GM18498 (cell line): ENCODE data around the gene CDK17.
A peak's percentile ranks its signal among the peaks of the same experiment; 100 is the strongest.
"Not testable (repeated sequence)": the region's sequence is repeated elsewhere in the genome, so short reads cannot be mapped to it uniquely, and the experiment has no call there.

Experiments
- ATAC-seq: cut with Tn5 transposase; IDR thresholded peaks from one replicate; pipeline ENCODE4 v1.9.1; 2021; ENCODE audit warnings: mild to moderate bottlenecking, moderate library complexity; ENCODE audit not compliant: unreplicated experiment

The CDK17 gene

DNA sequence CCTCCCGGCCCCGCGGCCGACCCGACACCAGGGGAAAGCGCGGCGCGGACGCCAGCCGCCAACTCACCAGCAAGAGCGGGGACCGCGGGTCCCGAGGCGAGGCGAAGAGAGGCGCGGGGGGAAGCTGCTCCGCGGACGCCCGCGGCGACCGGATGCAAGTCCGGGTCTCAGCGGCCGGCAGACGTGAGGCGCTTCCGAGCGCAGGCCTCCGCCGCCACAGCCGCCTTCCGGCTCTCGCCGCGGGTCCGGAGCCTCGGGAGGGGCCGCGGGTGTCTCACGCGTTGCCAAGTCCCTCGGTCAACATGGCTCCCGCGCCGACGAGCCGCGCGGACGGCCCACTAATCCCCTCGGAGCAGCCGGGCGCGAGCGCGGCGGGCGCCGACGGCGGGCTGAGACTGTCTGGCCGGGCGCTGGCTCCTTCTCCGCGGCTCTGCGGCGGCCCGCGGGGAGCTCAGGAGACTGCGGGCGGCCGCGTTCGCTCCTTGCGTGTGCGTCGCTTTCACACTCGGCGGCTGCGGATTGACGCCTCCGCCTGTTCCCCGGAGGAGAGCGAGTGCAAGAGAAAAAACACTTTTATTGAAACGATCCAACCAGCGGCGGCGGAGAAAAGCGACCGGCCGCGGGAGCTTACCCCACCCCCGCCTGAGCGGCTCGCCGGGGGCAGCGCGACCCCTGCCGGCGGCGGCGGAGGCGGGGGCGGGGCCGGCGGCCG lies at the start of gene CDK17:
CDK17 (minus strand) TSS at position 521 of the 712 bp plus-strand sequence. CDS start 65,603 bp downstream, outside the sequence.
- peak; percentile 67 for ATAC-seq

GRCh38 chr12:96448300-96448699 lies 48.1 kb upstream of the CDK17 start:
- ATAC-seq = no peak

DNA sequence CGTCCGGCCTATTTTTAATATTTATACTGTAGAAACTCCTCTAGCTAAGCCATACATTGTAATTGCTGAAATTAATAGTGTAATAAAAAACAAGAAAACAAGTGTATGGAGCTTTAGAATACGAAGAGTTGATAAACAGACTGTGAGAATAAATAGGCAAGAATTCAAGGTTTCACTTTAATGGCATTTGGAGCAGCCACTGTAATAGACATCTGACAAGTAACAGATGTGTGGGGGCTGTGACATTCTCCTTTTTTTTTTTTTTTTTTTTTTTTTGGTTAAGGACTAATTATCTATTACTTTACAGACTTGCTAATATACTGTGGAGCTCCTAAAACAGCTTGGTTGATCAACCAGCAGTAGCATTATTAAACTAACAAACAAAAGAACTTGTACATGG lies 47.0 kb upstream of the CDK17 start:
- no peak for ATAC-seq

DNA sequence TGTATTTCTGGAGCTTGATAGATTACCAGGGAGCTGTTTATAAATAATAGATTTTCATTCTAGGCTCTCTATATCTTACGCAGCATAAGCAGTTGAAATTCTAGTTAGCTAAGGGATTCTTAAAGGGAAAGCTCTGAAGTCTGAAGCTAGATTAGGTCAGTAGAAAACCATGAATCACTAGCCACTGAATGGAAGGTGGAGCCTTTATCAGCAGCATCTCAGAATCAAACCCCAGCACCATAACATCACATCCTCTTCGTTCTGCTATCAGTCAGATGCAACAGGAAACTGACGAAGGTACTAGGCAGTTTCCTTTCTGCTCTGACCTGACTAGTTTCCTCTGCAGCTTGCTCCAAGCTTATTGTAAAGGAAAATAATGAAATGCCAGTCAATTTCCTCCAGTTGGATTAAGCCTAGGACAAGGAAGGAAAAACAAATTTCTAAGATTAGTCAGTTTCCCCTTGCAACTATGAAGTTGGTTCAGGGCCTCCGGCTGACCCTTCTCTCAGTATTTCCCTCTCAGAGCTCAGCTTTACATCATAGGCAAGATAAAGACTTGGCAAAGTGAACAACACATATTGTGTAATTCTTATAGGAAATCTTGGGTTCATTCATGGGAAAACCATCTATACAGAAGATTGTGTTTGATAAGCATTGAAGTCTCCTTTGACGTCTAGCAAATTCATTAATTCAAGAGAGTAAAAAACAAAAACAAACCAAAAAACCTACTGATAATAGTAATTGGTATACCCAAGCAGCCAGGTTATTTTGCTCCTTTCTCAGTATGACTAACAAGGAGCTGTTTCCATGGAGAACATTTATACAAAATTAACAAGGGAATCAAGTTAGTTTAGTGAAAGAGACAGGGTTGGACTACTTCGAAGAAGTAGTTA lies 45.7 kb upstream of the CDK17 start:
- ATAC-seq = peak; percentile 100

DNA sequence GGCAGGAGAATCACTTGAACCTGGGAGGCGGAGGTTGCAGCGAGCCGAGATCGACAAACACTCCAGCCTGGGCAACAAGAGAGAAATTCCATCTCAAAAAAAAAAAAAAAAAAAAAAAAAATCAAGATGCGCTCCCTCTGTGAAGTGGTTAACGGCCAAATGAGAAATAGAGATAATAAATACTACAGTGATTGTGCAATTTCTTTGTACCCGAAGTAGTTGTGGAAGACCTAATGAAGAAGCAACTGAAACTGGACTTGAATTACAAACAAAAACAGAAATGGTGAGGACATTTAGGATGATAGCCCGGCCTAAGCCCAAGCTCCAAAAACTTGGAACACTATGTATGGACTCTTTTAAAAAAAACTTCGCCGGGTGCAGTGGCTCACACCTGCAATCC lies 44.2 kb upstream of the CDK17 start:
- ATAC-seq = no peak

DNA sequence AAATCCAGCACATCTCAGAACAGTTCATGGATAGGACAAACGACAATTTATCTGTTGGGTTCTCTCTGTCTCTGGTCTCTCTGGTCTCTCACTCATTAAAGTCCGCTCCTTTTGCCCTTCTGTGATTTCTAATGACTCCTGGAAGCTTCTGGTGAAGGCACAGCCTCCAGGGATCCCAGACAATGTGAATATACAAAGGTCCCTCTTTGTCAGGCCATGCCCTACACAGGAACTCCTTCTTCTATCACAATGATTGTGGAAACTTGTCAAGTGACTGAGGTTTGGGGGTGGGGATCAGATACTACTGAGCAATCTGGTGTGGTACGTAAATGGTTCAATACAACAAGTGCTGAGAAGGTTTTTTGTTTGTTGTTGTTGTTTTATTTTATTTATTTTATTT lies 42.7 kb upstream of the CDK17 start:
- no peak for ATAC-seq

DNA sequence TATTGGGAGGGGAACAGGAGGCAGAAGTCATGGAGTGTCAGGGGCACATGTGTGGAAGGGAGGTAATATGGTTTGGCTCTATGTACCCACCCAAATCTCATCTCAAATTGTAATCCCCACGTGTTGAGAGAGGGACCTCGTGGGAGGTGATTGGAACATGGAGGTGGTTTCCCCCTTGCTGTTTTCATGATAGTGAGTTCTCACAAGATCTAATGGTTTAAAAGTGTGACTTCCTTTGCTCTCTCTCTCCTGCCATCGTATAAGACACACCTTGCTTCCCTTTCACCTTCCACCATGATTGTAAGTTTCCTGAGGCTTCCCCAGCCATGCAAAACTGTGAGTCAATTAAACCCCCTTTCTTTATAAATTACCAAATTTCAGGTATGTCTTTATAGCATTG lies 41.6 kb upstream of the CDK17 start:
- ATAC-seq = no peak

DNA sequence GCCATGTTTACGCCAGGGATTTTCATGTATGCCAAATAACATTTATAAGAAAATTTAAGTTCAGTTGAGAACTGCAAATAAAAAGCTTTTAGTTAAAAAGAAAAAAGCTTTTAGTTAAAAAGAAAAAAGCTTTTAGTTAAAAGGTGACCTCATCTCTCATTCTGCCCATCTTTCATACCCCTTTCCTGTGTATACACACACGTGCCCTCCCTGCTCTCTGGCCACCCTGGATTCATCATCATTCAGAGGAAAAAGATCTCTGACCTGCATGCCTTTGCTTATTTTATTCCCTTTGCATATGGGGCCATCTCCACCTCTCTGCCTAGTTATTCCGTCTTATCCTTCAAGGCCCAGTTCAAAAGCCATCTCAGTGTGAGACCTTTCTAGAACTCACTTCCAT lies 38.1 kb upstream of the CDK17 start:
- ATAC-seq = no peak

DNA sequence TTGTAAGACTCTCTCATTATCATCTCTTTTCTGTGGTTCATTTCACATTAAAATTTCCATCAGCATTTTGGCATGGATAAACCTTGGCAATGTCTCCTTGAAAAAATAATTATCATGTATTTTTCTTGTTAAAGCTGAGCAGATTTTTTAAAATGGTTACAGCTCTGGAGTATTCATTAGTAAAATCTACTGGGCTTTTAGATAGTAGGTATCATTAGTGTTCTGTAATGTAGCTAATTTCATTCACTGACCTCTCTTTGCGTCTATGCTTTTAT lies 36.9 kb upstream of the CDK17 start:
- no peak for ATAC-seq

DNA sequence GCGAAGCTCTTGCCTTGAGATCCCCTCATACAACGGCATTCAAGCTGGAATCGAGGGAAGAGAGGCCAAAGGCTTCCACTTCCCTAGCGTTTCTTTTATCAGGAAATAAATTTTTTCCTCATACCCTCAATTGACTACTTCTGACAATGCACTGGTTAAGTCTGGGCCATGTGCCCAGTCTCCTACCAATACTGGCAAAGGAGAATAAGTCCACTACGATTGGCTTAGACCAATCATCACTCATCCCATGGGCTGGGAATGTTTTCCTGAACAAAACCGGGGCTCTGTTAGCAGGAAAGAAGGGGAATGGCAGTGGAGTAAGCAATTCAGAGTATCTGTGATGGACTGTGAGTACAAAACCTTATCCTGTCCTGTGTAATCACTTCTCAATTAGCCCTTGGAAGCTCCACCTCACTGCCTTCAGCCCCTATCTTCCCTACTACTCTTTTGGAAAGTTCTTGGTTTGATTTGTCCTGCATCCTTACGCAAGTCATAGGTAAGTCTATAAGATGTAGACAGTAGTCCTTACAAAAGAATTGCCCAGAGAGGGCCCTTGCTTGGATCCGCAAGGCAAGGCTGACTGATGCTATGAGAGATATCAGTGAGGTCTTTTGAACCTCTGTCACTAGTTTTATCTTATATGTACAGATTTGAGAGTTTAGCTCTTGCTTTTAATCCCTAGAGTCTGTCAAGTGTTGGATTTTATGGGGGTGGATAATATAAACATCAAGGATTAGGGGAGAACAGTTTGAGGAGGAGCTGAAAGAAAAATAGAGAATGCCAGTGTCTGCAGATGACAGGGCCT lies 36.3 kb upstream of the CDK17 start:
- no peak for ATAC-seq

DNA sequence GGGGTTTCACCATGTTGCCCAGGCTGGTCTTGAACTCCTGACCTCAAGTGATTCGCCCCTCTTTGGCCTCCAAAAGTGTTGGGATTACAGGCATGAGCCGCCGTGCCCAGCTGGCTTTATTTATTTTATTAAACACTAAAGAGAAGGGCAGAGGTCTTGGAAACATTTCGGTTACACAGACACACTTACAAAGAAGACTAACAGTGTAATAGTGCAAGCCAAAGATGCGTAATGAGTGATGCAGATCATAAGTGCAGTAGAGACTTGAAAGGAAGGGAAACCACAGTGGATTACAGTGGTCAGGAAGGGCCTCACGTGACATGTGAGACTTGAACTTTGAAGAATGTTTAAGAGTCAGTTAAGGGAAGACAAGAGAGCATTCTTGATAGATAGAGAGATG lies 33.9 kb upstream of the CDK17 start:
- peak; percentile 89 for ATAC-seq

GRCh38 chr12:96432496-96433321 lies 32.5 kb upstream of the CDK17 start:
- ATAC-seq = not testable (repeated sequence)

GRCh38 chr12:96431067-96431466 lies 30.8 kb upstream of the CDK17 start:
- ATAC-seq = no peak

DNA sequence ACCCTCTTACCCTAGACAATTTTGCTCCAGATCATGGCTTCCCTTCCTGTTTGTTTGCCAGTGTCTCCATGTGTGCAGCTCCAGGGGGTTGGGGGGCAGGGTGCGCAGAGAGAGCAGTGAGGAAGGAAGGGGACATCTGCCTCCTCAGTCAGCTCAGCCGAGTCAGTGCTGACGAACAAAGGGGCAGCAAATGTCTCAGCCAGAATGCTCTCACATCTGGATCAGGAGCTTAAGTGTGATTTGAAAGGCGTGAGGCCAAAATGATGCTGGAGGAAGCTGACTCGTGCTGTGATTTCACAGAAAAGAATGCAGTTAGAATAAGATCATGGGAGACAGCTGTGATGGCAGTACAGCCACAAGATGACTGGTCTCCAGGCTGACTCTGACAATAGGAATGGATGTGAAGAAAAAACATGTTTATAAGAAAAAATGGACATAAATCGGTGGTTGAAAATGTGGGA lies 27.1 kb upstream of the CDK17 start:
- no peak for ATAC-seq

DNA sequence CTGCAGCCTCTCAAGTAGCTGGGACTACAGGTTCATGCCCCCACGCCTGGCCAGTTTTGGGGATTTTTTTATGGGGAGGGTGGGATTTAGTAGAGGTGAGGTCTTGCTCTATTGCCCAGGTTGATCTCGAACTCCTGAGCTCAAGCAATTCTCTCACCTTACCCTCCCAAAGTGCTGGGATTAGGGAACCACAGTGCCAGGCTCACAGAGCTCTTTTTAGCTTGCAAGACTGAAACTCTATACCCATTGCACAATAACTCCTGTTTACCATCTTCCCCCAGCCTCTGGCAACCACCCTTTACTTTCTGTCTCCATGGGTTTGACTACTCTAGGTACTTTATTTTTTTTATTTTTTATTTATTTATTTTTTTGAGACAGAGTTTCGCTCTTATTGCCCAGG lies 25.7 kb upstream of the CDK17 start:
- no peak for ATAC-seq

GRCh38 chr12:96425321-96425720 lies 25.1 kb upstream of the CDK17 start:
- ATAC-seq = peak; percentile 86

GRCh38 chr12:96424601-96425000 lies 24.4 kb upstream of the CDK17 start:
- ATAC-seq = no peak

GRCh38 chr12:96422192-96422591 lies 22.0 kb upstream of the CDK17 start:
- ATAC-seq = no peak

DNA sequence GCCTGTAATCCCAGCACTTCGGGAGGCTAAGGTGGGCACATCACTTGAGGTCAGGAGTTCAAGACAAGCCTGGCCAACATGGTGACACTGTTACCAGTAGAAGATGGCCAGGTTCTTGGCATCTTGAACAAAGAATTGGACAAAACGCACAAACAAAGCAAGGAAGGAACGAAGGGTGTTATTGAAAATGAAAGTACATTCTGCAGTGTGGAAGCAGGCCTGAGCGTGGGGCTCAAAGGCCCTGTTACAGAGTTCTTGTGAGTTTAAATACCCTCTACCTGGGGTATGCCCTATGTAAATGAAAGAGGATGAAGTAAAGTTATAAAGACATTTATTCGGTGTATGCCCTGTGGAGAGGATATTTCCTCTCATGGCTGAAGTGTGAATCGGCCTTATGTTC lies 20.8 kb upstream of the CDK17 start:
- no peak for ATAC-seq

DNA sequence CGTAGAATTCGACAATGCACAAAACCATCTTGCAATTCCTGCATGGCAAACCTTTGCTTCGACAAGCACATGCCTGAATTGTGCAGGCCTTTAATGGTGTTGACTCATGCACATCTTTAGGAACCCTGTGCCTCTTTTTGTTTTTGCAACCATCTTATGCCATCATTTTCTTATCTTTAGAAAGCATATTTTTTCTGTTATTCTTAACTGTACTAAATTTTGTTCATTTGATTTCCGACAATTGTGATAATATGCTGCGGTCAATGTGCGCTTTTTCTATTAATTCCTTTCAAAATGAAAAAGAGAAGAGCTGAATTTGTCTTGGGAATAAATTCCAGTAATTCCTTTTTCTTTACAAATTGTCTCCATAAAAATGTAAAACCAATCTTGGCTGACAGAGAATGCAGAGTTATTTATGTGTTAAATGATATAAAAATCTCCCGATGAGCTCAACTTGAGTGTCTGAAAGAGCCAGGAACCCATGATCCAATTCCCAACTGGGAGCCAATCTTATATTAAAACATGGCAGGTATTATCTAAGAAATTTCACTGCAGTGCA lies 20.1 kb upstream of the CDK17 start:
- no peak for ATAC-seq
